NCI-H510A (cell line): ENCODE results near the gene IL12A.

Experiments
- DNase-seq: peaks from one replicate; lab custom pipeline; 2025; lab: John Stamatoyannopoulos, UW

IL12A gene

GRCh38 chr3:159988617-159989271 lies at the start of gene IL12A:
Gene IL12A (plus strand): TSS chr3:159988835.
- DNase-seq, result peak; percentile 19

- no peak for DNase-seq
Observed at GRCh38 chr3:159941038-159942000, 47.3 kb upstream of the IL12A start.

- DNase-seq, result no peak
Observed at GRCh38 chr3:159944781-159945180, 43.9 kb upstream of the IL12A start.

GRCh38 chr3:159945930-159946329 lies 42.7 kb upstream of the IL12A start:
- DNase-seq, result no peak

GRCh38 chr3:159947220-159947619 lies 41.4 kb upstream of the IL12A start:
- no peak for DNase-seq

- DNase-seq, result no peak
Observed at GRCh38 chr3:159948429-159949144, 40.0 kb upstream of the IL12A start.

- DNase-seq, result no peak
Observed at GRCh38 chr3:159950156-159950898, 38.3 kb upstream of the IL12A start.

- no peak for DNase-seq
Observed at GRCh38 chr3:159951540-159951939, 37.1 kb upstream of the IL12A start.

GRCh38 chr3:159953325-159954085 lies 35.1 kb upstream of the IL12A start:
- no peak for DNase-seq

- DNase-seq, result no peak
Observed at GRCh38 chr3:159960188-159961148, 28.2 kb upstream of the IL12A start.

- DNase-seq, result no peak
Observed at GRCh38 chr3:159964166-159964973, 24.3 kb upstream of the IL12A start.

GRCh38 chr3:159971311-159971710 lies 17.3 kb upstream of the IL12A start:
- DNase-seq, result no peak

- no peak for DNase-seq
Observed at GRCh38 chr3:159977295-159977694, 11.3 kb upstream of the IL12A start.

- no peak for DNase-seq
Observed at GRCh38 chr3:159978353-159978752, 10.3 kb upstream of the IL12A start.

- DNase-seq, result no peak
Observed at GRCh38 chr3:159978918-159979703, 9.5 kb upstream of the IL12A start.

GRCh38 chr3:159982442-159982974 lies 6.1 kb upstream of the IL12A start:
- no peak for DNase-seq

GRCh38 chr3:159987291-159987711 lies 1.3 kb upstream of the IL12A start:
- no peak for DNase-seq
